GM12891 (cell line): ENCODE results near the gene PLK5.

Experiments
- DNase-seq: peaks from one replicate; pipeline ENCODE4 v3.0.0; 2011; ENCODE audit warnings: low spot score; ENCODE audit not compliant: insufficient read length
- FAIRE-seq: peaks from 2 replicates; lab custom pipeline; 2011; peaks lifted over from hg19 to GRCh38; lab: Jason Lieb, UNC
- PAX5 ChIP-seq: IDR thresholded peaks from 2 replicates; pipeline ENCODE4 v1.6.1; 2011; ENCODE audit warnings: low read length, moderate library complexity, mild to moderate bottlenecking; ENCODE audit not compliant: insufficient read depth, severe bottlenecking
- POLR2A ChIP-seq: IDR thresholded peaks from 2 replicates; pipeline ENCODE4 v1.6.1; 2011; ENCODE audit warnings: low read depth, low read length, control low read depth
- POLR2AphosphoS5 ChIP-seq: IDR thresholded peaks from 2 replicates; pipeline ENCODE4 v1.6.1; 2011; ENCODE audit warnings: low read depth, low read length, control low read depth
- POU2F2 ChIP-seq: IDR thresholded peaks from 2 replicates; pipeline ENCODE4 v1.6.1; 2011; ENCODE audit warnings: low read depth, mild to moderate bottlenecking, control low read depth, low read length, moderate library complexity
- SPI1 ChIP-seq: IDR thresholded peaks from 2 replicates; pipeline ENCODE4 v1.6.1; 2011; ENCODE audit warnings: low read depth, low read length, control low read depth
- TAF1 ChIP-seq: IDR thresholded peaks from 2 replicates; pipeline ENCODE4 v1.6.1; 2011; ENCODE audit warnings: low read depth, low read length, control low read depth

The PLK5 gene

GRCh38 chr19:1503089-1503924 lies 20.6 kb upstream of the PLK5 start:
- TF ChIP-seq SPI1 = 0 out of 2 replicates have a peak, but pooled peaks have one; percentile 27
- TF ChIP-seq TAF1 = no peak
- TF ChIP-seq POLR2A = no peak
- peak; percentile 74 for DNase-seq
- peak; percentile 52 for FAIRE-seq

- no peak for FAIRE-seq
- no peak for DNase-seq
- TF ChIP-seq POLR2A (no peak), POU2F2 (no peak), POLR2AphosphoS5 (no peak), SPI1 (no peak), TAF1 (no peak), PAX5 (no peak)
These were observed 19.7 kb upstream of the PLK5 start for GRCh38 chr19:1503925-1504773.

DNA sequence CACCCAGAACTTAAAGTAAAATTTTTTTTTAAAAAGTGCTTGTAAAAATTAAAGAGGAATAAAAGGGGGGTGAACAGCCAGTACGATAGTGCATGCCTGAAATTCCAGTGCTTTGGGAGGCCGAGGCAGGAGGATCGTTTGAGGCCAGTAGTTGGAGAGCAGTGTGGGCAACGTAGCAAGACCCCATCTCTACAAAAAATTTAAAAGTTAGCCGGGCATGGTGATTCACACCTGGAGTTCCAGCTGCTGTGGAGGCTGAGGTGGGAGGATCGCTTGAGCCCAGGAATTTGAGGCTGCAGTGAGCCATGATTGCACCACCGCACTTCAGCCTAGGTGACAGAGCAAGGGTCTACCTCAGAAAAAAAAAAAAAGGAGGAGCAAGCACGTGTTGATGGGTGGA lies 18.9 kb upstream of the PLK5 start:
- DNase-seq = no peak
- FAIRE-seq = no peak
- TF ChIP-seq PAX5 = no peak
- TF ChIP-seq SPI1 = no peak
- TF ChIP-seq POU2F2 = no peak
- TF ChIP-seq POLR2A = no peak
- no peak for TF ChIP-seq POLR2AphosphoS5
- TF ChIP-seq TAF1 = no peak

GRCh38 chr19:1505991-1506881 lies 17.6 kb upstream of the PLK5 start:
- TF ChIP-seq POLR2A (no peak), SPI1 (no peak), PAX5 (no peak), POU2F2 (no peak)
- no peak for DNase-seq
- no peak for FAIRE-seq

GRCh38 chr19:1507192-1507660 lies 16.7 kb upstream of the PLK5 start:
- TF ChIP-seq POLR2AphosphoS5 = no peak
- FAIRE-seq (no peak), DNase-seq (no peak)

DNA sequence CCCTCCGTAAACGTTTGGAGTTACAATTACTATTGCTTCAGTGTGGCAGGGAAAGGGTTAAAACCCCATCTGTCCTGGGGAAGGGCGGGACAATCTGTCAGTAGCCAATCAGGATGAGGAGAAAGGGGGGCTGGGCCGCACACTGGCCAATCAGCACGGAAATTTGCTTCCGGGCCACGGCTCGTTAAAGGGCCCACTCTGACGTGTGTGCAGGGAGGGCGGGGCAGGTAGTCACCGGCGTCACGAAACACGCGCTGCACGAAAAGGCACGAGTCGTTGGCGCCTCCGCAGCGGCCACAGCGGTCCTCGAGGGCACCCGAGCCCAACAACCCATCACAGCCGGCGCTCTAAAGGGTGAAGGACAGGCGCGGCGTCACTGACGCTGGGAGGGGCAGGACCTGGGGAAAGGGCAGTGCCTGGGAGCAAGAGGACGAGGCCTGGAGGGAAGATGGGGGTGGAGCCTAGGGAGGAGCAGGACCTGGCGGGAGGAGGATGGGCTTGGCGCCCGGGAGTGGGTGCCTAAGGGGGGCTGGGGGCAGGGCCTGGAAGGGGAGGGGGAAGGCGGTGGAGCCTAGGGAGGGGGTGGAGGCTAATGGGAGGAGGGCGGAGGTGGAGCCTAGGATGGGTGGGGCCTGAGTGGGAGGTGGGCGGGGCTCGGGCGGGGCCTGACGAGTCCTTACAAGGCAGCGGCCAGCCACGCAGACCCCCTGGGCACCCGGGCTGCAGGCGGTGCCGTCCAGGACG lies 15.9 kb upstream of the PLK5 start:
- TF ChIP-seq PAX5 (no peak), POLR2AphosphoS5 (no peak), POU2F2 (no peak)
- DNase-seq = peak; percentile 87
- FAIRE-seq = no peak

DNA sequence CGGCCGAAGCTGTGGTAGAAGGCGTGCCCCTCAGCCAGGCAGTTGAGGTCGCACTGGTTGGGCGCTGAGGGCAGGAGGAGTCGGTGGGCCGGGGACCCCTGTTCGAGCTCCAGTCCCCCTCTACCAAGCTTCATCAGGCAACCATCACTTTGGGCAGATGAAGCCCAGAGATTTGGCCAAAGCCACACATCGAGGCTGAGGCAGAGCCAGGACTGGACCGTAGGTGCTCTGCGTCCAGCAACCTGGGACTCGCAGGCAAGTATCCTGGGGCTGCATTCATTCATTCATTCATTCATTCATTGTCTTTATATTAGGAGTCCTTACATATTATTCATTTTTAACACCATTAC lies 15.4 kb upstream of the PLK5 start:
- FAIRE-seq (no peak), DNase-seq (no peak)
- no peak for TF ChIP-seq POLR2A
- TF ChIP-seq POU2F2 = no peak
- no peak for TF ChIP-seq PAX5
- no peak for TF ChIP-seq TAF1
- no peak for TF ChIP-seq POLR2AphosphoS5
- TF ChIP-seq SPI1 = no peak

DNA sequence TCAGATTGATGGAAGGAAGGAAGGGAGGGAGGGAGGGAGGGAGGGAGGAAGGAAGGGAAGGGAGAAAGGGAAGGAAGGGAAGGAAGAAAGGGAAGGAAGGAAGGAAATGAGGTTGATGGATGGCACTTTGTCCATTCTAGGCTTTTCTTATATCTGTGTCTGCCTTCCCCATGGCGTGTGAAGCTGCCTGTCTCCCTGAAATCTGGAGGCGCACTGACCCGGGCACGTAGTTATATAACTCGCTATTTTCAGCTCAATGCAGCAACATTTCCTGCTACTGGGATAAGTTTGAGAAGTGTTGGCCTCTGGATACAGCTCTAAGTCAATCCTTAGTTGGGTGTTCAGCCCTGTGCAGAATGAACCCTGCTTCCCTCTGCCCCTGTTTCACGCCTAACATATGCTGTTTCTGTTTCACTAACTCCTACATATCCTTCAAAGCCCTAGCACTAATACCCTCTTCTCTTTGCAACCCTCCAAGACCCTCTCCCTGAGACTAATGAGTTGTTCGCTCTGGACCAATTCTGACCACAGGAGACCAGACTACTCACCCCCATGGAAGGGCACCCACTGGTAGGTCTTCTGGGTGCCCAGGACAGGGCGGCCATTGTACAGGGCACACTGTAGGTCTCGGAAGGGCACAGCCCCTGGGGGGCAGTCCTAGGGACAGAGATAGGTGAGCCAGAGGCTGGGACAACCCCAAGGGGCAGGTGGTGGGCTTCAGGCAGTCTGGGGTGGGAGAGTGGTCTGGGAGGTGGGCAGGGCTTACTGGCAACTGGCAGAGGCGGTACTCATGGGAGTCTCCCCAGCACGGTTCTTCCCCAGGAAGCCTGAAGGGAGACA lies 14.1 kb upstream of the PLK5 start:
- TF ChIP-seq POLR2AphosphoS5 (no peak), PAX5 (no peak), POU2F2 (no peak), SPI1 (no peak), TAF1 (no peak), POLR2A (no peak)
- no peak for FAIRE-seq
- no peak for DNase-seq

- FAIRE-seq (no peak), DNase-seq (no peak)
- TF ChIP-seq TAF1 = no peak
- TF ChIP-seq SPI1 = no peak
- TF ChIP-seq PAX5 = no peak
- TF ChIP-seq POU2F2 = no peak
- TF ChIP-seq POLR2AphosphoS5 = no peak
- no peak for TF ChIP-seq POLR2A
These were observed 13.5 kb upstream of the PLK5 start for GRCh38 chr19:1510442-1510806.
